OCI-LY7 (cell line): ENCODE results near the gene GRAMD2B.

Experiments
- CTCF ChIP-seq: fragments of 200-600 bp; sonication (generic); conservative IDR thresholded peaks from 2 replicates; pipeline ENCODE4 v1.5.1; 2014; ENCODE audit warnings: mild to moderate bottlenecking, antibody characterized with exemption, low read length, moderate library complexity, mixed read lengths
- EZH2phosphoT487 ChIP-seq: fragments of 200-600 bp; sonication (generic); IDR thresholded peaks from 2 replicates; pipeline ENCODE4 v1.6.1; 2018; ENCODE audit warnings: low read depth, borderline replicate concordance, mild to moderate bottlenecking, mixed run types, antibody characterized with exemption, low read length, moderate library complexity, mixed read lengths

- no peak for TF ChIP-seq CTCF
- TF ChIP-seq EZH2phosphoT487: no peak
Measured at GRCh38 chr5:126460459-126460858, 37.2 kb downstream of the GRAMD2B start.
